Stimulated activated CD4-positive, alpha-beta T cell treated with anti-CD3 and anti-CD28 coated beads, Interleukin-2, amount 100 ng/mL, for 24 hours (primary cell): ENCODE measurements around the gene AHDC1.
"Not testable (repeated sequence)": the region's sequence is repeated elsewhere in the genome, so short reads cannot be mapped to it uniquely, and the experiment has no call there.

Experiments used
- DNase-seq, 2 donors: peaks; one replicate each; pipeline ENCODE4 v3.0.0-alpha.2; 2020

The AHDC1 gene, protein sequence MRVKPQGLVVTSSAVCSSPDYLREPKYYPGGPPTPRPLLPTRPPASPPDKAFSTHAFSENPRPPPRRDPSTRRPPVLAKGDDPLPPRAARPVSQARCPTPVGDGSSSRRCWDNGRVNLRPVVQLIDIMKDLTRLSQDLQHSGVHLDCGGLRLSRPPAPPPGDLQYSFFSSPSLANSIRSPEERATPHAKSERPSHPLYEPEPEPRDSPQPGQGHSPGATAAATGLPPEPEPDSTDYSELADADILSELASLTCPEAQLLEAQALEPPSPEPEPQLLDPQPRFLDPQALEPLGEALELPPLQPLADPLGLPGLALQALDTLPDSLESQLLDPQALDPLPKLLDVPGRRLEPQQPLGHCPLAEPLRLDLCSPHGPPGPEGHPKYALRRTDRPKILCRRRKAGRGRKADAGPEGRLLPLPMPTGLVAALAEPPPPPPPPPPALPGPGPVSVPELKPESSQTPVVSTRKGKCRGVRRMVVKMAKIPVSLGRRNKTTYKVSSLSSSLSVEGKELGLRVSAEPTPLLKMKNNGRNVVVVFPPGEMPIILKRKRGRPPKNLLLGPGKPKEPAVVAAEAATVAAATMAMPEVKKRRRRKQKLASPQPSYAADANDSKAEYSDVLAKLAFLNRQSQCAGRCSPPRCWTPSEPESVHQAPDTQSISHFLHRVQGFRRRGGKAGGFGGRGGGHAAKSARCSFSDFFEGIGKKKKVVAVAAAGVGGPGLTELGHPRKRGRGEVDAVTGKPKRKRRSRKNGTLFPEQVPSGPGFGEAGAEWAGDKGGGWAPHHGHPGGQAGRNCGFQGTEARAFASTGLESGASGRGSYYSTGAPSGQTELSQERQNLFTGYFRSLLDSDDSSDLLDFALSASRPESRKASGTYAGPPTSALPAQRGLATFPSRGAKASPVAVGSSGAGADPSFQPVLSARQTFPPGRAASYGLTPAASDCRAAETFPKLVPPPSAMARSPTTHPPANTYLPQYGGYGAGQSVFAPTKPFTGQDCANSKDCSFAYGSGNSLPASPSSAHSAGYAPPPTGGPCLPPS (N-terminal part only)

GRCh38 chr1:27603681-27604578 is at the start of gene AHDC1:
TSS of gene AHDC1 (minus strand) at chr1:27604144. CDS start at chr1:27552115, 52,029 bp downstream.
- peak; percentile 90 to 91 for DNase-seq

DNA sequence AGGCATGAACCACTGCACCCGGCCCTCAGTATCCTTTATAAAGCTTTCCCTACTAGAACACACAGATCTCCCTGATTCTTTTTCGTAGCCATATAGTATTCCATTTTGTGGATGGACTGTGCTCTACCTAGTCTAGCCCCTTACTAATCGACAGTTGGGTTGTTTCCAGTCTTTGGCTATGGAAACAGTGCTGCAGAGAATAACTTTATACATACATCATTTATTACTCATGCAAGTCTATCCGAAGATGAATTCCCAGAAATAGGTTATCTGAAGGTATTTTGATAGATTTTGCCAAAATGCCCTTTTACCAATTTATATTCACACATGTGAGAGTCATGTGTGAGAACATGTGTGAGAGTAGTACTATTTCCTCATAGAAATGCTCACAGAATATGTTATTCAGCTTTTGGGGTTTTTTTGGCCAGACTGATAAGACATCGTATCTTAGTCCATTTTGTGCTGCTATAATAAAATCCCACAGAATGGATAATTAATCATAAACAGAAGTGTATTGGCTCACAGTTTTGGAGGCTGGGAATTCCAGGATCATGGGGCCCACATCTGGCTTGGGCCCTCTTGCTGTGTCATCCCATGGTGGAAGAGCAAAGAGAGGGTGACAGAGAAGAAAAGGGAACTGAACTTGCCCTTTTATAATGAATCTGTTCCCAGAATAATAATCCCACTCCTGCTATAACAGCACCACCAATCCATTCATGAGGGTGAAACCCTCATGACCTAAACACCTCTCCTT is 48.3 kb upstream of the AHDC1 start:
- DNase-seq: no peak

GRCh38 chr1:27650539-27651175 is 46.7 kb upstream of the AHDC1 start:
- no peak for DNase-seq

DNA sequence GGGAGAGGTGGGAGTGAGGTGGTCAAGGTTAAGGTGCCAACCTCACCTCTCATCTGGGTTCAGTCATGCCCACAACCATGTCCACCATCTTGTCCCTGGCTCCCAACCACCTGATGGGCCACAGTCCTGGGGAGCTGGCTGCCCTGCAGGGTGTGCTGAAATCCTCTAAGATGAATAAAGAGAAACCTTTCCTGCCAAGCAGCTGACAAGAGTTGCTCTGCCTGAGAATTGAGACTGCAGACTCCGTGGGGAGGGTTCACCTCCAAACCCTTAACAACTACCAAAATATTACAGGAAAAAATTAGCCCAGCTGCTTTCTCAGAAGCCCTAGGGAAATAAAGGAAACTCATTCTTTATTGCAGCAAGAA is 46.2 kb upstream of the AHDC1 start:
- no peak for DNase-seq

DNA sequence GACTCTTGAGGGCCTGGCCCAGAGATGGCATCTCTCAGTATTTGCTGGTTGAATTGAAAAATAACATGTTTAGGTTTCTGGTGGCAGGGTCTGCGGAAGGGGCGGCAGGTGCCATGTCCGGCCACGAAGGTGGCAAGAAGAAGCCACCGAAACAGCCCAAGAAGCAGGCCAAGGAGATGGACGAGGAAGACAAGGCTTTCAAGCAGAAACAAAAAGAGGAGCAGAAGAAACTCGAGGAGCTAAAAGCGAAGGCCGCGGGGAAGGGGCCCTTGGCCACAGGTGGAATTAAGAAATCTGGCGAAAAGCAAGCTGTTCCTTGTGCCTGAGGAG is 45.3 kb upstream of the AHDC1 start:
- no peak for DNase-seq

DNA sequence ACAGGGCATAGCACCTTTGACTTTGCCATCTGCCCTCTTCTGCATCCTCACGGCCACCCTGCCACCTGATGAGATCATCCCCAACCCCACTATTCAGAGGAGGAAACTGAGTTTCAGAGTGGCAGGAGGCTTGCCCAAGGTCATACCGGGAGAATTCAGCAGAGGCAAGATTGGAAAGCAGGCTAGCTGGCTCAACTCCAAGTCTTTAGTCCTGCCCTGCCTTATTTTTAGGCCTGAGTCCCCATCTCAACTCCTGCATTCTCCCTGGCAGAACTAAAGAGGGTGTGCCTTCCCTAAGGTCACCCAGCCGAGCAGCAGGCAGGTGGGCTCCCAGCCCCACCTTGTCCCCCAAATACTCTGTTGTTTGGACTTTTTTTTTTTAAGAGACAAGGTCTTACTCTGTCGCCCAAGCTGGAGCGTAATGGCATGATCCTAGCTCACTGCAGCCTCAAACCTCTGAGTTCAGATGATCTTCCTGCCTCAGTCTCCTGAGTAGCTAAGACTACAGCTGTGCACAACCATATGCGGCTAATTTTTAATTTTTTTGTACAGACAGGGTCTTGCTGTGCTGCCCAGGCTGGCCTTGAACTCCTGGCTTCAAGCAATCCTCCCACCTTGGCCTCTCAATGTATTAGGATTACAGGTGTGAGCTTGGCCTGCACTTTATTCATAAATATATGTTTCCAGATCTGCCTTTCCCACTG is 44.8 kb upstream of the AHDC1 start:
- no peak for DNase-seq

GRCh38 chr1:27647328-27647727 is 43.4 kb upstream of the AHDC1 start:
- no peak for DNase-seq

DNA sequence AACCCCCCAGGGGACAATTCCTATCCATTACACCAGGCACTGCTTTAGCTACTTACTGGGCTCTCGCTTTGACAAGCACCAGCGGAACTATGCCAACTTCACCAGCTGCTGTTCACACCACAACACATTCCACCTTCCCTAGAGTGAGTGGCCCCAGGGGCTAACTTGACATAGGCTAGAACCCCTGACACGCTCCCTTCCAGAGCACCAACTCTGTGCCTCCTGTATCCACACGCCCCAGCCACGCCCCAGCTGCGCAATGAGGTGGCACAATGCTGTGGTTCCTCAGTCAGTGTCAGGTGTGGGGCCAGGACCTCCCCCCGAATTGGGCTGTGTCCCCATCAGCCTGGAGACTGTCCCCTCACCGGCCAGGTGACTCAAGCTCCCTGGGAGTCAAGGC is 42.7 kb upstream of the AHDC1 start:
- DNase-seq: no peak

DNA sequence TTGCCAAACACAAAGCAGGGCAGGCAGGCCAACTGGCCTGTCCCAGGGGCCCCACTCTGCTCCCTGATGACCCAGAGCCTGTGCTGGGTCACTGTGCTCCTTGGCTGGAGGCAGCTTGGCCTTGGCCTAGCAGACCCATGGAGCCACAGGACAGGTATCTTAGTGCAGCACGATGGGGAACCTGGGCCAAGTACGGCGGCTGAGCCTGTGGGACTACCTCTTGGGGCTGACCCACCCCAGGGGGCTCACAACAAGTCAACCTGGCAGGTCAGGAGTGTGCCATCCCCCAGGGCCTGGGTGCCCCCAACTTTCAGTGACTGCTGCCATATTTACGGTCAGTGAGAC is 41.1 kb upstream of the AHDC1 start:
- DNase-seq: no peak

DNA sequence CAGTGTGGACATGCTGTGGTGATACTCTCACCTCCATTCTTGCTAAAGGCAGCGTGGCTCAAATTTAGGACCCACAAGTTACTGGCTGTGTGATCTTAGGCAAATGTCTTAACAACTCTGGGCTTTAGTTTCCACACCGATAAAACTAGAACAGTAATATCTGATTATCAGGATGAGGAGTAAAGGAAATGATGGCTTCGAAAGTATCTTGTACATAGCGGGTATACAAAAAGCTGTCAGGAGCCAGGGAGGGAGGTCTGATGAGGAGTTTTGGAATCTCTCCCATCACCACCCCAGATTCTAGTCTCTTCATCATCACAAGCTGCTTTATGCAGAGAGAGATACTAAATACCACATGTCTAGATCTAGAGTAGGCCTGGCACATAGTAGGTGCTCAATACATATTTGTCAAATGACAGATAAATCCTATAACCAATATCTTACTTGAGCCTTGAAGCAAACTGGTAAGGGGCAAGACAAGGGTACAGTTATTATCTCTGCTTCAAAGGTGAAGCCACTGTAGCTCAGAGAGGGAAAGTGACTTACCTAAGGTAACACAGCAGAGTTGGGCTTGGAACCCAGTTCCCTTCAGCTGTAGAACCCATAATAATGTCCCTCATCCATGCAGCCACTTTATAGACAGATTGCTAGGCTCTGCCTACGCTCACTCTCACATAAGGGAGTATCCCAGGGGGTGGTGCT is 40.6 kb upstream of the AHDC1 start:
- DNase-seq: no peak

DNA sequence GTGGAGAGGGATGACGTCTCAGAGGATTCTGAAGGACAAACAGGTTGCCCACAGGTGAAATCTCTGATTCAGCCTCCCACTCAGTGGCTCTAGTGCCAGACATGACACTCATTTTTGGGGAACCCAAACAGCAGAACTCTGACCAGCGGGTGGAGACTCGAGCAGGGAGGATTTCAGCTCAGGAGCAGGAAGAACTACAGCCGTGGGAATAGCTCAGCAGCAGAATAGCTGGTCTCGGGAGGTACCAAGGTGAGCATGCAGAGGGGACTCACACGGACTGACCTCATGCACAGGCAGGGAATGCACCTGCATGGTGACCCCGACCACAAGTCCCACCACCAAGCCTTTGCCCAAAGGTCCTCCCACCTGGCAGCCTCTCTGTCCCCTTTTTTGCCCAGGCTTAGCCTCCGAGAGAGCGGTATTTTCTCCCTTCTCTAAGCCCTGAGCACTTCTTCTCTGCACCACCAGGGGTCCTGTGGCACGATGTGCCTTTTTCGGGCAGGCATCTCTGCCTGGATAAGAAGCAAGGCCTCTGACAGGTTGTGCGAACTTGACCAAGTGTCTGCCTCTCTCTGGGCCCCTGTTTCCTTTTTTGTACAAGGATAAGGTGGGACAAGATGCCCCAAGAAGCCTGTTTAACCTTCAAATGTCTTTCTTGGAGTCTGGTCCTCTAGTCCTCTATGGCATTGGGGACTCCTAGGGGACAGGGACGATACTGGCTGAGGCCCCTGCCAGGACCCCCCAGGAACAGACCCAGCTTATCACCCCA is 39.8 kb upstream of the AHDC1 start:
- DNase-seq: peak; percentile 72 to 75

DNA sequence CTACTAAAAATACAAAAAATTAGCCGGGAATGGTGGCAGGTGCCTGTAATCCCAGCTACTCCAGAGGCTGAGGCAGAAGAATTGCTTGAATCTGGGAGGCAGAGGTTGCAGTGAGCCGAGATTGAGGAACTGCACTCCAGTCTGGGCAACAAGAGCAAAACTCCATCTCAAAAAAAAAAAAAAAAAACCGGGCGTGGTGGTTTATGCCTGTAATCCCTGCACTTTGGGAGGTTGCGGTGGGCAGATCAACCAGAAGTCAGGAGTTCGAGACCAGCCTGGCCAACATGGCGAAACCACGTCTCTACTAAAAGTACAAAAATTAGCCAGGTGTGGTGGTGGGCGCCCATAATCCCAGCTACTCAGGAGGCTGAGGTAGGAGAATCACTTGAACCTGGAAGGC is 36.6 kb upstream of the AHDC1 start:
- not testable (repeated sequence) for DNase-seq

GRCh38 chr1:27638805-27639204 is 34.9 kb upstream of the AHDC1 start:
- no peak for DNase-seq

DNA sequence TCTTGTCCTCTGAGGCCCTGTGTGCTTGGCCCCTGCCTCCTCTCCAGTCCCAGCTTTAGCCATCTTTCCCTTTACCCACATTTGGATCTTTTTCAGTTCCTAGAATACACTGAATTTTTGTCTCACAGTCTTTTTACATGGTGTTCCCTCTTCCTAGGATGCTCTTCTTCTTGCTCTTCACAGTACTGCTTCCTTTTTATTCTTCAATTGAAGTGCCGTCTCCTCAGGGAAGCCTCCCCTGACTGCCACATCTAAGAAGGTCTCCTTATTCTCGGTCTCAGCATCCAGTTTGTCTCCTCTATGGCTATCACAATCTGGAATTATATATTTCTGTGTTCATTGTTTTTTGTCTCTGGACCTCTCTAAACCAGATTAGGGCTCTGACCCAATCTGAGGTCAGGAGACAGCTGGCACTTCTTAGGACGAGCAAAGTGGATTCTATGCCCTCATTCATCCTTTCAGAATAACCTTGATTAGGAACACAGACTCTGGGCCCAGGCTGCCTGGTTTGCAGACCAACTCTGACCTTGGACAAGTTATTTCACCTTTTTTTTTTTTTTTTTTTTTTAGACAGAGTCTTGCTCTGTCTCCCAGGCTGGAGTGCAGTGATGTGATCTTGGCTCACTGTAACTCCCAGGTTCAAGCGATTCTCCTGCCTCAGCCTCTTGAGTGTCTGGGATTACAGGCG is 34.2 kb upstream of the AHDC1 start:
- no peak for DNase-seq

DNA sequence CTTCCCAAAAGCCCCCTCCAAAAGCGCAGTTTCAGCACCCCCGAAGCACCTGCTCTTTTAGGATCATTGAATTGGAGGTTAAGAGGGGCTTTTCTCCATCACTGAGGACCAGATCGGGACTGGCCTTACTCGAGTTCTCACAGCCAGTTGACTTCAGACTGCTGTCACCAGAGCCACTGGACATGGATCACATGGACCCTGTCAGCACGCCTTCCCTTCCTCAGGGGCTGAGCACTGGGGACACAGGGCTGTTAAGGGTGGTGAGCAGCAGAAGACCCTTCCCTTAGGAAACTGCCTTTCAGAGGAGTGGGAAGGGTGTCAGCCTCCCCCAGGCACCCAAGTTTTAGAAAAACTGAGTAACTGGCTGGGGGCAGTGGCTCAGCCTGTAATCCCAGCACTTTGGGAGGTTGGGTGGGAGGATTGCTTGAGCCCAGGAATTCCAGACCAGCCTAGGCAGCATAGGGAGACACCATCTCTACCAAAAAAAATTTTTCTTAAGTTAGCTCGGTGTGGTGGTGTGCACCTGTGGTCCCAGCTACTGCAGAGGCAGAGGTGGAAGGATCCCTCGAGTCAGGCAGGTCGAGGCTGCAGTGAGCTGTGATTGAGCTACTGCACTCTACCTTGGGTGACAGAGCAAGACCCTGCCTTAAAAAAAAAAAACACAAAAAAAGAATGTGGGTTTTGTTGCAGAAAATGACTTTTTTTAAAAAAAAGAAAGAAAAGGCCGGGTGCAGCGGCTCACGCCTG is 31.6 kb upstream of the AHDC1 start:
- no peak for DNase-seq

DNA sequence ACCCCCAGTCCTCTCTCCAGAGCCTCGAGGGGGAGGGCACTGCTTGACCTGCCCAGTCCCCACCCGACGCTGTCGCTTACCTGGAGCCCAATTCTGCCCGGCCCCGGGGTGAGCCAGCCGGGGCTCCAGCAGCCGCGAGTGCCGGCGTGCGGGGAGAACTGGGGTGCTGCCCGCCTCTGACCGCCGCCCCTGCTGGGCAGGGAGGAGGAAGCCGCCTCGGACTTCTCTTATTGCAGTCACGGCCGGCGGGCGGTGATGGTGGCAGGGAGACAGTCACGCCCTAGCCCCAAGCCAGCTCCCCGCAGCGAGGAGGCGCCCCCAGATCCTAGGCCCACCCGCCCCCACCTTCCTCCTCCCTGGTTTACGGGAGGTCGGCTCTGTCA is 31.0 kb upstream of the AHDC1 start, which contains the start of gene FGR:
FGR (minus strand) TSS at position 201 of the 383 bp plus-strand sequence. CDS start 11,269 bp downstream, outside the sequence.
- no peak for DNase-seq

DNA sequence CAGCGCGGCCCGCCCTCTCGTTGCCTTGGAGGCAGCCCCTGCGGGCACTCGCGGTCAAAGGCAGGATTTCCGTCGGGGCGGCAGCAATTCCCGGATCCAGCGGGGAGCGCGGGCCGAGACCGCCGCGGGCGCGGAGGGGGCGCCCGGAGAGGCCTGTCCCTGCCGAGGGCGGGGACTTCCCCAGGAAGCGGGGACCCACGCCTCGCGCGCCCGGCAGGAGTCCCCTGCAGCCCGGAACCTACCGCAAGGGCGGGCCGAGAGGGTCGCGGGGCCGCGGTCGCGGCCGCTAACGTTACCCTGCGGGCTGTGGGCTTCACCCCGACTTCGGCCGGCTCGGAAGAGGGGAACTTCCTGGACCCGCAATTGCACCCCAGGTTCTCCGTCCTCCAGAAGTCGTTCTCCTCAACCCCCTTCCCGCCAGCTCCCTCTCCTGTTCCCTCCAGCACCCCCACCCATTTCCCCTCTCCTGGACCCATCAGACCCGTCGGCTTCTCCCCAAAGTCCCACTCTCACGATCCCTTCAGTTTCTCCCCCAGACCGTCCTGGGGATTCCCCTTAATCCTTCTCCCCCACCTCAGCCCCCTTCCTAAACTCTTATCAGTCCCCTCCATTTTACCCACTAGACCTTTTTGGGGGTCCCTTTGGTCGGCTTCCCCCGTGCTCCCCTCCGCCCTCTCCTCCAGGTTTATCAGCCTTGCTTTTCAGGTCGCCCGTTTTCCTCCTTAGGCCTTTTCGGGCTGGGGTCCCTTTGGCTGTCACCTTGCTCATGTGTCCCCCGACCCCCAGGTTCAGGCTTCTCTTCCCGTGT is 30.4 kb upstream of the AHDC1 start:
- DNase-seq: peak; percentile 43 to 48
